GM11168 (cell line): ENCODE measurements around the gene MLLT3.

ENCODE experiments used
- in situ Hi-C: fragments of 300-500 bp; cut with MboI; formaldehyde crosslinking; loops from one replicate; pipeline ENCODE4 v1.12.0; 2022; ENCODE audit warnings: low sequenced_read_pairs; ENCODE audit not compliant: unreplicated experiment

Gene MLLT3

DNA sequence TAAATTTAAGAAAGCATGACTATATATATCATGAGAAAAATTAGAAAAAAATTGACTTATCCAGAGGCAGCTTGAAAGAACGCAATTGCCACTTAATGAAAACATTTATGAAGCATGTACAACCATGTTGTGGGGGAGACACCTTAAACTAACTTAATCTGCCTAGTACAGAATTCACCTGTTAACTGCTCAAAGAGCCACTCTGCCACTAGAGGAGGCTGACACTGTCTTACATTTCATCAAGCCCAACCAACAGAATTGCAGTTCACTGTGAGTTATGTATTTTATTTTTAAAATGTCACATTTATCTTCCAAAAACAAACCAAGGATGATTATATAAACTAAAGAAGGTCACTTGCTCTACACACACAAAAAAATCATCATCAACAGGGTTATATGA lies 252.9 kb downstream of the MLLT3 start:
- in situ Hi-C loops = loop anchor here (25.0 kb wide), 1 partner anchor 568 kb away; no protein-coding TSS in a partner anchor

GRCh38 chr9:20367855-20368254 lies 254.4 kb downstream of the MLLT3 start:
- in situ Hi-C loops = loop anchor here (25.0 kb wide), 1 partner anchor 569 kb away; no protein-coding TSS in a partner anchor

DNA sequence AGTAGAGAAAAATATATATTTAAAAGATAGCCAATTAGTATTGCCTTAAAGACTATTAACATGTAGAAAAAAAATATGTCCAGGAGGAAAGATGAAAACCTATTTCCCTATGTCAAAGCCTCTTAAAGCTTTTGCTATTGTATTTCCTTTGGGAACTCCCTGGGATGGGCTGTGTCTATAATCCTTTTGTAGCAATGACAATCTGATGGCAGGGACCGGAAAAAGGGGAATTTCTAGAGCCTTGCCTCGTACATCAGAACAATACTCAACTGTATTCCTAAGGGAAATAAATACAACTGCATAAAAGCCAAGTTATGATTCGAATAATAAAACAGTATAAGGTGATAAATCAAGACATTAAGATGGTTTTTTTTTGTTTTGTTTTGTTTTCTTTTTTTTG lies 257.3 kb downstream of the MLLT3 start:
- in situ Hi-C loops = loop anchor here (25.0 kb wide), 1 partner anchor 572 kb away; no protein-coding TSS in a partner anchor

DNA sequence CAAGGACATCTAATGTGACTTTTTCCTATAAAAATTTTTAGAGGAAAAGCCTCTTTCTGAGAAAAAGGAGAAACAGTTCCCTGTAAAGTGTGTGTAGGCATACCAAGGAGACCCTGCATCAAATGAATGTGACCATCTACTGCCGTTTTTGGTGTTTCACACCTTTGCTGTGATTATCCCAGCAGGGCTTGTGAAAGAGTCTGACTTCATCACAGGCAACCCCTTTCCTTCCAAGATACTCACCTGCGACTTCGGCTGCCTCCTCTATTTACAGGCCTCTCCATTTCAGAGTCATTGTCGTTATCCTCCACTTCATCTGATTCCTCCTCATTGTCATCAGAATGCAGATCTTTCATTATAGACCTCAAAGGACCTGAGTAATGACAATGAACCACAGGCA lies 259.1 kb downstream of the MLLT3 start:
- in situ Hi-C loops = loop anchor here (25.0 kb wide), 1 partner anchor 574 kb away; no protein-coding TSS in a partner anchor

DNA sequence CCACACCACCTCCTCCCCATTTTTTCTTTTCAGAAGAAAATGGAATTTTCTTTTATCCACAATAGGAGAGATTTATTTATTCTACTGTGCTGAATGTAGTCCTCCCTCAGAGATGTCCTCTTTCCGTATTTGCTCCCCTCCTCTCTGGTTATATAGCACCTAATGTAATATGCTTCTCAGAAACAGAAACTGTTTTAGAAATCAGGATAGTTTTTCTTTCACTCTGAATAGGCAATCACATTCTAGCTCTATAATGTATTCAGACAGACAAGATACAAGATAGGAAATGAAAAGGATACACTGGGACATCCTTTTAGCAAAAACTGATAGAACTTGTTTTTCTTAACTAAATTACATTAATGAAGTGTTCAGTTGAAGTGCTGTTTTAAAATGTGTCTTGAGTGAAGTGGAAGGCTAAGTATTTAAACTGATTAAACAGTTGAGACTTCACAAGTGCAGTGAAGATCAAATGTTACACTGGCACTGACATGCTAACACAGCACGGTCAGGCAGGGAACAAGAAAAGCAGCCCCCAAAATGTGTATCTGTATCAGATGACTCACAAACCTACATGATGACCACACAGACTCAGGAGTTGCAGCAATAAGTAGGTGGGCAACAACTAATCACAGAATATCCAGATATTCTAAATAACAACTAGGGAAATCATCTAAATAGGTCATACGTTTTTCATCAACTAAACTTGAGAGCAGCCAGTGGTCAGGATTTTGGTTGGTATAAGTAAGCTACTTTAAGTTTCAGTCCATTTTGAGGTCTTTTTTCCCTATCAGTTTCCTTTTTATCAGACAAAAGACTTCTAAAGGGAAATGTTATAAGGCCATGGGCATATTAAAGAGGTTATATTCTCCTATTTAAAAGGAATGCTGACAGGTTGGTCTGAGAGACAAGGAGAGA lies 260.4 kb downstream of the MLLT3 start:
- in situ Hi-C loops = loop anchor here (25.0 kb wide), 1 partner anchor 575 kb away; no protein-coding TSS in a partner anchor

GRCh38 chr9:20361229-20361628 lies 261.1 kb downstream of the MLLT3 start:
- in situ Hi-C loops = loop anchor here (25.0 kb wide), 1 partner anchor 576 kb away; no protein-coding TSS in a partner anchor

DNA sequence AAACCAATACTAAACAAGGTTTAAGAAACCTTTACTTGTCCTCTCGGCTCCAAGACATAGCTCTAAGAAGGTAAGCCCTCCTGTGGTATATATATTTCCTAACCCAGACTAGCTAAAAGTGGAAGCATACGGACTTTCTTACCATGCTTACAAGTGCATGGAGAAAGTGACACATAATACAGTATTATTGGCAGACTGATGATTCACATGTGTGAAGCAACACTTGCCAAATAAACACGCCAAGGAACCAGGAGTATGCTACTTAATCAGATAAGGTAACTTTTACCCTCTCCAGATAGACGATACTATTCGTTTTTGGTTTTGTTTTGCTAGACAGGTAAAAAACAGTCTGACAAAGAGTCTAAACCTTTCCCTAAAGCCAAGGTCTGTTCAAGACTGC lies 264.1 kb downstream of the MLLT3 start:
- in situ Hi-C loops = loop anchor here (10.0 to 25.0 kb wide), 3 partner anchors 267 to 747 kb away; partner anchors contain the start of gene MLLT3

GRCh38 chr9:20357037-20357432 lies 265.3 kb downstream of the MLLT3 start:
- in situ Hi-C loops = loop anchor here (10.0 to 25.0 kb wide), 3 partner anchors 268 to 748 kb away; partner anchors contain the start of gene MLLT3

DNA sequence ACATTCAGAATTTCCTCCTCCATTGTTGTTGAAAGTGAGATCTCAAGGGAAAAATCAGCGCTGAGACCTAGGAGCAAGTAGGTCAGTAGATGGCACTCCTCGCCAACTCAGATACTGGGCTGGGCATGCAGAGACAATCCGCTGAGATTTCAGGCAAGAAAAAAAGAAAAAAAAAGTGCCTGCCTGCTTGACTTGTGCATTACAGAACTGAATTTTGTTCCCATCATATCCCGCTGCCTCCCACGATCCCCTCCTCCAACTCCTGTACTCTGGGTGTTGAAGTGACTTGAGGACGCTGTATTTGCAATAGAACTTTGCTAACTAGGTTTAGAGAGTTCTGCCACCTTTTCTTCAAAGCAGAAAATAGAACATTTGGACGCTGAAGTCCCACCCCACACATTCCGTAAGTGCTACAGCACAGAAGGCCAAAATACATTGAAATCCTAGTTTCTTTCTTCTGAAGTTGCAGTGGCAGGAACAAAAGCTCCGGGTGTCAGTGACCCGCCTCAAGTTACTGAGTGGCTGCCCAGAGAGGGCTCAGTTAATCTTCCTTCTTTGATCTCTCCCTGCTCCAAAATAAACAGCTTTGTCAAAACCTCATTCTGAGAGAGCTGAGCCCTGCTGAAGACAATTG lies 265.8 kb downstream of the MLLT3 start:
- in situ Hi-C loops = loop anchor here (10.0 to 25.0 kb wide), 3 partner anchors 268 to 748 kb away; partner anchors contain the start of gene MLLT3

- in situ Hi-C loops = loop anchor here (10.0 to 25.0 kb wide), 3 partner anchors 270 to 750 kb away; partner anchors contain the start of gene MLLT3
These were observed 267.3 kb downstream of the MLLT3 start for GRCh38 chr9:20355022-20355421.

- in situ Hi-C loops = loop anchor here (10.0 to 25.0 kb wide), 3 partner anchors 271 to 751 kb away; partner anchors contain the start of gene MLLT3
These were observed 268.2 kb downstream of the MLLT3 start for GRCh38 chr9:20353931-20354652.

GRCh38 chr9:20353524-20353923 lies 268.8 kb downstream of the MLLT3 start:
- in situ Hi-C loops = loop anchor here (10.0 to 25.0 kb wide), 3 partner anchors 271 to 751 kb away; partner anchors contain the start of gene MLLT3

DNA sequence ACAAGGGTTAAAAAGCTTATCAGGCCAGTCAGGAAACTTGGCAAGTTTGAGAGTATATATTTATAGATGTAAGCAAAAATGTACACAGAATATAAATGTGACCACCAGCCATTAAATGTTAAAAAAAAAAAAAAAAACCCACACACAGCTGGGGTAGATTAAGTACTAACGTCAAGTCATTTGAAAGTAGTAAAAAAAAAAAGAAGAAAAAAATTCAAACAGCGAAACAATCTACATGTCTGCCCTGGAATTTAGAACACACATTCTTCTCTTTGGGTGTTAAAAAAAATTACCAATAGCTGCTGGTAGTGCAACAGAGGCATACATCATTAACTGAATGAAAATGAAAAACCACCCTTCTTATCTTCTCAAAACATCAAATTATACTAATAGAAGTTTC lies 269.7 kb downstream of the MLLT3 start:
- in situ Hi-C loops = loop anchor here (10.0 to 25.0 kb wide), 3 partner anchors 272 to 752 kb away; partner anchors contain the start of gene MLLT3

- in situ Hi-C loops = loop anchor here (10.0 to 25.0 kb wide), 3 partner anchors 273 to 753 kb away; partner anchors contain the start of gene MLLT3
These were observed 270.6 kb downstream of the MLLT3 start for GRCh38 chr9:20351715-20352114.

GRCh38 chr9:20349568-20349967 lies 272.7 kb downstream of the MLLT3 start:
- in situ Hi-C loops = loop anchor here (25.0 kb wide), 1 partner anchor 412 kb away; no protein-coding TSS in a partner anchor

- in situ Hi-C loops = loop anchor here (25.0 kb wide), 1 partner anchor 406 kb away; no protein-coding TSS in a partner anchor
These were observed 279.0 kb downstream of the MLLT3 start for GRCh38 chr9:20343325-20343724.

GRCh38 chr9:20340511-20340861 lies 281.8 kb downstream of the MLLT3 start:
- in situ Hi-C loops = loop anchor here (25.0 kb wide), 1 partner anchor 403 kb away; no protein-coding TSS in a partner anchor

- in situ Hi-C loops = loop anchor here (25.0 kb wide), 1 partner anchor 398 kb away; no protein-coding TSS in a partner anchor
These were observed 286.5 kb downstream of the MLLT3 start for GRCh38 chr9:20335668-20336332.

DNA sequence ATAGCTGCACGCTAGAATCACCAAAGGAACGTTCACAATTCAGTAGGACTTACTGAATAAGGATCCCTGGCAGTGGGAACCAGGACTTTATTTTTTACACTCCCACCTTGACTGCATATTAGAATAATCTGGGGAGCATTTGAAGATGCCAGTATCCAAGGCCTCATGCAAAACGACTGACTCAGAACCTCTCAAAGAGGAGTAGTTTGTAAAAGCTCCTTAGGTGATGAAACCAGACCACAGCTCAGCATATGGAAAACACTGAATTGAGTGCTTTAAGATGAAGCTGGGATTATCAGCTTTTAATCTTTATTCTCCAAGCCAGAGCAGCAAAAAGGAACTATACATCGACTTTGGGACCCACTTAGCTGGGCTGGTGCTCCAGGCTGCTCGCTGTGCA lies 288.3 kb downstream of the MLLT3 start:
- in situ Hi-C loops = loop anchor here (25.0 kb wide), 1 partner anchor 397 kb away; no protein-coding TSS in a partner anchor
